HCT116 (cell line): Measurements from ENCODE around the gene CYP2B6.

Experiments used
- ATF3 ChIP-seq: IDR thresholded peaks from 2 replicates; pipeline ENCODE4 v1.6.1; 2012
- EZH2 ChIP-seq: fragments of 200-600 bp; sonication (generic); IDR thresholded peaks from 2 replicates; pipeline ENCODE4 v1.6.1; 2017; ENCODE audit warnings: antibody characterized with exemption, mixed run types
- JUND ChIP-seq: IDR thresholded peaks from 2 replicates; pipeline ENCODE4 v1.6.1; 2012
- POLR2A ChIP-seq: IDR thresholded peaks from 2 replicates; pipeline ENCODE4 v1.7.0; 2011; ENCODE audit warnings: borderline replicate concordance; ENCODE audit not compliant: insufficient read depth, insufficient read length; ENCODE audit errors: extremely low read depth
- POLR2AphosphoS5 ChIP-seq: IDR thresholded peaks from 2 replicates; pipeline ENCODE4 v1.6.1; 2011; ENCODE audit warnings: mild to moderate bottlenecking, low read depth, low read length, moderate library complexity
- SIN3A ChIP-seq: IDR thresholded peaks from 2 replicates; pipeline ENCODE4 v1.6.1; 2012; ENCODE audit warnings: low read depth
- SRF ChIP-seq: IDR thresholded peaks from 2 replicates; pipeline ENCODE4 v1.6.1; 2012; ENCODE audit warnings: low read depth
- TCF7L2 ChIP-seq: IDR thresholded peaks from 2 replicates; pipeline ENCODE4 v1.7.0; 2011; ENCODE audit warnings: borderline replicate concordance, inconsistent platforms; ENCODE audit not compliant: insufficient read depth, insufficient read length; ENCODE audit errors: extremely low read depth
- YY1 ChIP-seq: IDR thresholded peaks from 2 replicates; pipeline ENCODE4 v1.6.1; 2011; ENCODE audit warnings: low read length, low read depth, moderate library complexity, mild to moderate bottlenecking; ENCODE audit not compliant: insufficient replicate concordance; ENCODE audit errors: extremely low read depth
- ZNF274 ChIP-seq: fragments of 200-500 bp; sonication (Bioruptor generic); IDR thresholded peaks from 2 replicates; pipeline ENCODE4 v1.6.1; 2014; ENCODE audit warnings: mild to moderate bottlenecking, low read depth, low read length, inconsistent platforms
- TF ChIP-seq, protein P1 (sequence below): IDR thresholded peaks from 2 replicates; pipeline ENCODE4 v1.6.1; 2012
- TF ChIP-seq, protein P2 (sequence below), 3 experiments: fragments of 200-600 bp in 1 of 3; sonication (generic) in 1 of 3; IDR thresholded peaks in 2 of 3; conservative IDR thresholded peaks in 1 of 3; 2 replicates each; pipeline ENCODE4 v1.5.1; 2012 to 2017; ENCODE audit warnings: low read depth in 2 of 3, low read length in 2 of 3, antibody characterized with exemption in 1 of 3, borderline replicate concordance in 1 of 3, control low read depth in 1 of 3, mild to moderate bottlenecking in 1 of 3, mixed read lengths in 1 of 3, mixed run types in 1 of 3, moderate library complexity in 1 of 3; ENCODE audit not compliant: insufficient read depth in 1 of 3

DNA sequence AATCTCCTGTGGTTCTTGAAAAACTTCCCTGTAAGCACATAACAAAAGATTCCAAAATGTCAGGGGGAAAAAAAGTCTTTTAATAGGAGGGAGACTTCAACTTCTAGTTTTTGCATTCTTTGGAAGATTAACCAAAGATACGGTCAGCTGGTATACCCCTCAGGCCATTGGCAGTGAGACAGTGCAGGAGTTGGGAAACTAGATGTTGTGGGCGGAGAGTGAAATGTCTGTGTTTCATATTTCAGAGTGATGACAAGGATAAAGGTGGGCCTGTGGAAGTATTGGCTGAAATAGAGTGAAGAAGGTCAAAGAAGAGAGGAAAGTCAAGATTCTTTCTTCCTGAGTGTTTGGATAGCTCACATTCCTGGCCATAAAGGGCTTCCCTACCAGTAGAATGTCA lies 40.8 kb downstream of the CYP2B6 start:
- TF ChIP-seq YY1 (no peak), EZH2 (no peak), ZNF274 (no peak), POLR2AphosphoS5 (no peak), POLR2A (no peak), JUND (no peak), SRF (no peak), ATF3 (no peak), TCF7L2 (no peak), SIN3A (no peak)
- TF ChIP-seq, protein P1, sequence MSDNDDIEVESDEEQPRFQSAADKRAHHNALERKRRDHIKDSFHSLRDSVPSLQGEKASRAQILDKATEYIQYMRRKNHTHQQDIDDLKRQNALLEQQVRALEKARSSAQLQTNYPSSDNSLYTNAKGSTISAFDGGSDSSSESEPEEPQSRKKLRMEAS = no peak
- TF ChIP-seq, protein P2, sequence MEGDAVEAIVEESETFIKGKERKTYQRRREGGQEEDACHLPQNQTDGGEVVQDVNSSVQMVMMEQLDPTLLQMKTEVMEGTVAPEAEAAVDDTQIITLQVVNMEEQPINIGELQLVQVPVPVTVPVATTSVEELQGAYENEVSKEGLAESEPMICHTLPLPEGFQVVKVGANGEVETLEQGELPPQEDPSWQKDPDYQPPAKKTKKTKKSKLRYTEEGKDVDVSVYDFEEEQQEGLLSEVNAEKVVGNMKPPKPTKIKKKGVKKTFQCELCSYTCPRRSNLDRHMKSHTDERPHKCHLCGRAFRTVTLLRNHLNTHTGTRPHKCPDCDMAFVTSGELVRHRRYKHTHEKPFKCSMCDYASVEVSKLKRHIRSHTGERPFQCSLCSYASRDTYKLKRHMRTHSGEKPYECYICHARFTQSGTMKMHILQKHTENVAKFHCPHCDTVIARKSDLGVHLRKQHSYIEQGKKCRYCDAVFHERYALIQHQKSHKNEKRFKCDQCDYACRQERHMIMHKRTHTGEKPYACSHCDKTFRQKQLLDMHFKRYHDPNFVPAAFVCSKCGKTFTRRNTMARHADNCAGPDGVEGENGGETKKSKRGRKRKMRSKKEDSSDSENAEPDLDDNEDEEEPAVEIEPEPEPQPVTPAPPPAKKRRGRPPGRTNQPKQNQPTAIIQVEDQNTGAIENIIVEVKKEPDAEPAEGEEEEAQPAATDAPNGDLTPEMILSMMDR (IDR thresholded peaks at IDR 0.05 in 2 of 3, conservative IDR thresholded peaks at IDR 0.05 in 1 of 3; ENCODE audit: borderline replicate concordance in 1 of 3, insufficient read depth in 1 of 3, low read depth in 2 of 3, low read length in 2 of 3) = no peak
